Caco-2 (cell line): ENCODE results near the gene RAP2A. TPM values are rescaled to one million over a fixed set of nuclear protein-coding genes. Genes with fewer than 3 reads are reported as not detected.

ENCODE experiments used
- BruUV-seq: library from RNA; stranded (reverse); fragments of 400-500 nt; replicated peaks from 2 replicates; lab custom pipeline; 2021; lab: Mats Ljungman, UMichigan
- CTCF ChIA-PET: fragments of 300-600 bp; sonication (Branson Sonifier 250); formaldehyde crosslinking; loops from one replicate; lab custom pipeline; 2022; ENCODE audit warnings: antibody characterized with exemption; lab: Charles Lee
- POLR2A ChIA-PET: fragments of 300-600 bp; sonication (Branson Sonifier 250); formaldehyde crosslinking; loops from one replicate; lab custom pipeline; 2022; ENCODE audit warnings: antibody characterized with exemption; lab: Charles Lee
- DNase-seq, 2 experiments: peaks; one replicate each; pipeline versions ENCODE4 v3.0.0 to v3.0.0-alpha.2; 2020 to 2022
- H3K27me3 ChIP-seq: replicated peaks from 2 replicates; pipeline ENCODE4 v1.6.0; 2011; ENCODE audit warnings: low read length; ENCODE audit not compliant: control insufficient read depth, insufficient read depth
- H3K36me3 ChIP-seq: 2 replicates; pipeline ENCODE4 v1.5.1; 2011; ENCODE audit warnings: low read length; ENCODE audit not compliant: control insufficient read depth, insufficient read depth
- H3K4me1 ChIP-seq: fragments of 250-450 bp; sonication (Bioruptor Pico); 2 replicates; pipeline ENCODE4 v1.5.1; 2020; ENCODE audit warnings: mild to moderate bottlenecking
- H3K4me3 ChIP-seq: 2 replicates; pipeline ENCODE4 v1.5.1; 2011; ENCODE audit warnings: low read depth, mild to moderate bottlenecking, control low read depth, low read length
- H3K9me3 ChIP-seq: fragments of 250-450 bp; sonication (Bioruptor Pico); 2 replicates; pipeline ENCODE4 v1.5.1; 2020; ENCODE audit warnings: mild to moderate bottlenecking, moderate library complexity
- H3K27ac Mint-ChIP-seq: one replicate; pipeline ENCODE4 v1.8.0; 2022; ENCODE audit warnings: mixed read lengths; ENCODE audit not compliant: unreplicated experiment
- H3K27me3 Mint-ChIP-seq: one replicate; pipeline ENCODE4 v1.8.0; 2022; ENCODE audit warnings: mixed read lengths; ENCODE audit not compliant: insufficient read depth, unreplicated experiment
- H3K36me3 Mint-ChIP-seq: one replicate; pipeline ENCODE4 v1.8.0; 2022; ENCODE audit warnings: mild to moderate bottlenecking, mixed read lengths; ENCODE audit not compliant: insufficient read depth, unreplicated experiment
- H3K4me1 Mint-ChIP-seq: one replicate; pipeline ENCODE4 v1.8.0; 2022; ENCODE audit warnings: low read depth, mixed read lengths; ENCODE audit not compliant: unreplicated experiment
- H3K4me3 Mint-ChIP-seq: one replicate; pipeline ENCODE4 v1.8.0; 2022; ENCODE audit warnings: mild to moderate bottlenecking, moderate library complexity, mixed read lengths; ENCODE audit not compliant: unreplicated experiment
- H3K9me3 Mint-ChIP-seq: one replicate; pipeline ENCODE4 v1.8.0; 2022; ENCODE audit warnings: mixed read lengths; ENCODE audit not compliant: unreplicated experiment
- CTCF ChIP-seq, 2 experiments: fragments of 200-600 bp in 1 of 2; IDR thresholded peaks; 1 replicate in 1 of 2; 2 replicates in 1 of 2; pipeline versions ENCODE4 v1.5.1 to v1.8.0; 2011 to 2022; ENCODE audit warnings: antibody characterized with exemption in 1 of 2, control low read depth in 1 of 2, inconsistent platforms in 1 of 2, low read depth in 1 of 2, low read length in 1 of 2, mild to moderate bottlenecking in 1 of 2, moderate library complexity in 1 of 2; ENCODE audit not compliant: insufficient read depth in 1 of 2, severe bottlenecking in 1 of 2, unreplicated experiment in 1 of 2
- intact Hi-C: fragments of 100-400 bp; cut with micrococcal nuclease; formaldehyde crosslinking; loops from one replicate; pipeline ENCODE4 v1.10.0; 2022; ENCODE audit not compliant: unreplicated experiment
- total RNA-seq: library from RNA; stranded (reverse); gene quantifications from 2 replicates; pipeline ENCODE4 v1.2.3, GENCODE V29; 2022

RAP2A gene
- total RNA-seq, 1 experiment from 2014 or later: 19.7 TPM

DNA sequence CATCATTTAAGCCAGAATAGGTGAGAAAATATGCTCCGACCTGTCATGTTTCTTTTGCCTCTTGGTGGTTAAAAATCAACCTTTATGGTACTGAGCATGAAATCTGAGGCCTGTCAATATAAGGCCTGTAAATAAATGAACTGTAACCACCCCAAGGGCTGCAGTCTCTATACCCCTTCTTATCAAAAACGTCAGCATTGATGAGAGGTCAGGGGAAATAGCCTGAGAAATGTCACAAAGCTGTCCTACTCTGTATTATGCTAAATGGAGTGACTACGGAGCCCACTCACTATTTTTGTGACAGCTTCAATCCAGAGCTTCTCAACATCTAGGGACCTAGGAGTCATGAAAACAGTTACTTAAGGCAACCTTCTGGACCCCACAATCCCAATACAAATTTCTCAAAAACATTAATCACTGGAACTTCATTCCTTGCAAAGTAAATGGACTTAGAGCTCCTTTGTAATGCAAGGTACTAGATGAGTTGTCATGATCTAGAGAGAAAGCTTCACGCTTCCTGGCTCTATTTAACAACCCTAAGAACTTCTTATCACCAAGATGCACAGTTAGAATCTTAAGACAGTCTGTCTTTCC, 2.7 kb upstream of the RAP2A start:
- Histone ChIP-seq H3K4me3 (no peak overlapping the region), H3K36me3 (no peaks in the 10 kb centered on the region), H3K9me3 (no peaks in the 10 kb centered on the region), H3K4me1 (peaks cover 13% of the 10 kb centered on the region; the same call in 1 of the 2 replicates), H3K27me3 (no peaks in the 10 kb centered on the region)
- peaks cover 6% of the 10 kb centered on the region for H3K27me3 Mint-ChIP-seq
- CTCF ChIA-PET: no interaction called here
- H3K4me1 Mint-ChIP-seq: no peaks in the 10 kb centered on the region
- H3K36me3 Mint-ChIP-seq: peaks cover 17% of the 10 kb centered on the region
- no peak for TF ChIP-seq CTCF (IDR thresholded peaks at IDR 0.05; ENCODE audit: insufficient read depth in 1 of 2, low read depth in 1 of 2, low read length in 1 of 2, severe bottlenecking in 1 of 2, unreplicated experiment in 1 of 2)
- POLR2A ChIA-PET: no interaction called here
- no peaks in the 10 kb centered on the region for H3K9me3 Mint-ChIP-seq
- BruUV-seq: no TSS peak
- no peak for DNase-seq
- intact Hi-C loops: loop anchor here (5.0 kb wide), 1 partner anchor 404 kb away; no protein-coding TSS in a partner anchor
- H3K4me3 Mint-ChIP-seq: no peak overlapping the region
- H3K27ac Mint-ChIP-seq: no peak overlapping the region

GRCh38 chr13:97432232-97432916, 1.6 kb upstream of the RAP2A start:
- ChIA-PET CTCF (interaction anchor here (0.6 to 2.1 kb wide), 11 partner anchors 8 to 1756 kb away, joined by 3 to 7 read pairs (median 5); partner anchors contain the start of gene MBNL2), POLR2A (interaction anchor here (0.6 to 1.4 kb wide), 6 partner anchors 16 to 678 kb away, joined by 3 to 10 read pairs (median 4); no protein-coding TSS in a partner anchor)
- no peak for DNase-seq
- H3K4me1 Mint-ChIP-seq: no peaks in the 10 kb centered on the region
- no peak for TF ChIP-seq CTCF (IDR thresholded peaks at IDR 0.05; ENCODE audit: insufficient read depth in 1 of 2, low read depth in 1 of 2, low read length in 1 of 2, severe bottlenecking in 1 of 2, unreplicated experiment in 1 of 2)
- intact Hi-C loops: loop anchor here (1.0 to 5.0 kb wide), 6 partner anchors 9 to 1380 kb away; partner anchors contain the start of gene UGGT2
- H3K4me3 ChIP-seq: peak overlapping the region; percentile 59
- peaks cover 7% of the 10 kb centered on the region; the same call in 1 of the 2 replicates for H3K4me1 ChIP-seq
- H3K4me3 Mint-ChIP-seq: peak overlapping the region; percentile 94
- H3K36me3 ChIP-seq: no peaks in the 10 kb centered on the region
- BruUV-seq: TSS peak; percentile 50
- no peaks in the 10 kb centered on the region for H3K9me3 Mint-ChIP-seq
- H3K27ac Mint-ChIP-seq: peak overlapping the region; percentile 98
- H3K9me3 ChIP-seq: no peaks in the 10 kb centered on the region
- peaks cover 17% of the 10 kb centered on the region for H3K36me3 Mint-ChIP-seq
- H3K27me3 Mint-ChIP-seq: peaks cover 6% of the 10 kb centered on the region
- no peaks in the 10 kb centered on the region for H3K27me3 ChIP-seq
